NT2/D1 (cell line): ENCODE measurements around the gene BAG1.

ENCODE experiments used
- SUZ12 ChIP-seq: IDR thresholded peaks from 2 replicates; pipeline ENCODE4 v1.6.1; 2011; ENCODE audit not compliant: insufficient read length, insufficient read depth; ENCODE audit errors: extremely low read depth
- YY1 ChIP-seq: IDR thresholded peaks from 2 replicates; pipeline ENCODE4 v1.6.1; 2011; ENCODE audit not compliant: insufficient read length, insufficient read depth
- ZNF274 ChIP-seq: IDR thresholded peaks from 2 replicates; pipeline ENCODE4 v1.6.1; 2011; ENCODE audit warnings: mild to moderate bottlenecking, low read depth, low read length

GRCh38 chr9:33249087-33249658, 15.3 kb downstream of the BAG1 start:
- TF ChIP-seq YY1 (no peak), ZNF274 (no peak), SUZ12 (no peak)
